Glomerular visceral epithelial cell (primary cell): ENCODE measurements around the gene IQCK.
"Not testable (repeated sequence)": the region's sequence is repeated elsewhere in the genome, so short reads cannot be mapped to it uniquely, and the experiment has no call there.

ENCODE experiments used
- DNase-seq: peaks from one replicate; pipeline ENCODE4 v3.0.0-alpha.2; 2016; ENCODE audit errors: extremely low spot score

The IQCK gene, protein sequence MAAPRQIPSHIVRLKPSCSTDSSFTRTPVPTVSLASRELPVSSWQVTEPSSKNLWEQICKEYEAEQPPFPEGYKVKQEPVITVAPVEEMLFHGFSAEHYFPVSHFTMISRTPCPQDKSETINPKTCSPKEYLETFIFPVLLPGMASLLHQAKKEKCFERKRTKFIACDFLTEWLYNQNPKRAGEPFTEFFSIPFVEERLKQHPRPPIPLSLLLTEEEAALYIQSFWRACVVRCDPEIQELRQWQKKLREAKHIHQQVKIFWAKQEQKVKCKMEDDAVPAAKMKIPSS

DNA sequence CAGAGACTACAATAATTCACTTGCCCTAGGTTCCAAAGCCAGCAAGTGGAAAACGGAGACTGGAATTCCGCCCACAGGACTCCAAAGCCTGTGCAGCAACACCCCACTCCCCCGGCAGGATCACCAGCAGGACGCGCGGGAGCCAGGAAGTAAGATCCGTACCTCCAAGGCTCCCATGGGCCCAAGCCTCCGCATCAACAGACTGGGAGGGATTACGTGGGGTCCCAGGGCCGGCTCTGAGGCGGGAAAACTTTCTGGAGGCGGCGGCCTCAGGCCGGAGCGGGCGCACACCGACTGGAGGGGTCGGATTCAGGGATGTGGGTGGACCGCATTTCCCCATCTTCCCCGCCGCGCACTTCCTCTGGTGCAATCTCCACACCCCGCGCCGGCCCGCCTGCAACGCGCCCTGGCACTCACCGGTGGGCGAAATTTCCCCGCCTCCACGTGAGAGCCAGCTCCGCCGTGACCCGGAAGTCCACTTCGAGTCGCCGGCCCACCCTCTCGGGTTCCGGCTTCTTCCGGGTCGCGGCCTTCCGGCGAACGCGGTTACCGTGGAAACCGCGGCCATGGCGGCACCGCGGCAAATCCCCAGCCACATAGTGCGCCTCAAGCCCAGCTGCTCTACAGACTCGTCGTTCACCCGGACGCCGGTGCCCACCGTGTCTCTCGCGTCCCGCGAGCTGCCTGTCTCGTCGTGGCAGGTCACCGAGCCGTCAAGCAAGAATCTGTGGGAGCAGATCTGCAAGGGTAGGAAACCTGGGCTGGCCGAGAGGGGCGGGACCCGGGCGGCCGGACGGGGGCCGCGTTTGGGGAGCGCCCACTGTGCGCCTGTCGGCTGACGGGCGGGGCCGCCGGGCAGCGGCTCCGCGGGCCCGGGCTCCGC lies at the start of gene IQCK, which contains the start of gene KNOP1:
TSS of gene IQCK (plus strand) at position 531 of the 883 bp plus-strand sequence. CDS start at position 567, 36 bp downstream.
TSS of gene KNOP1 (minus strand) at position 487 of the 883 bp plus-strand sequence. CDS start 3,192 bp downstream, outside the sequence.
- DNase-seq, result peak; percentile 90

DNA sequence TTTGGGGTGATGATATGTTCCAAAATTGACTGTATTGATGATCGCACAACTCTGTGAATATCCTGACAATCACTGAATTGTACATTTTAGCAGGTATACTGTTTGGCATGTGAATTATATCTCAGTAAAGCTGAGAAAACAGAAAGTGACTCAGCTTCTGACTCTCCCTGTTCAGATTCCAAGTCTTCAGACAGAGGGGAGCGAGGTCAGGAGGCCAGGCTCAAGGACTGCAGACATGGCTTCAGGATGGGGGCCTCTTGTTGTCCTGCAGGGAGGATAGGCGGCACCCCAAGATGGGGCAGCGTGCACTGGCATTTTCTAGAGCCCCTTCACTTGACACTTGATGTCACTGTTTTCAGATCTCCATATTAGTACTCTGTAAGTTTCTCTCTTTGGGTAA lies 45.7 kb upstream of the IQCK start:
- no peak for DNase-seq

DNA sequence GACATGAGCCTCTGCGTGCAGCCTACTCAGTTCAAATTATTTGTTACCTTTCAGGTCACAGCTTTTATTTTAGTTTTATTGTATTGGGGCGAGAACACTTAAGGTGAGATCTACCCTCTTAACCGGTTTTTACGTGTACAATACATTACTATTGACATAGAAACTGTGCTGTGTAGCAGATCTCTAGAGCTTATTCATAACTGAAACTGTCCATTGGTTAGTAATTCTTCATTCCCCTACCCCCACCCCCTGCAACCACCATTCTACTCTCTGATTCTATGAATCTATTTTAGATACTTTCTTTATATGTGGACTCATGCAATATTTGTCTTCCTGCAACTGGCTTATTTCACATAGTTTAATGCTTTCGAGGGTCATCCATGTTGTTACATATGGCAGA lies 43.6 kb upstream of the IQCK start:
- no peak for DNase-seq

DNA sequence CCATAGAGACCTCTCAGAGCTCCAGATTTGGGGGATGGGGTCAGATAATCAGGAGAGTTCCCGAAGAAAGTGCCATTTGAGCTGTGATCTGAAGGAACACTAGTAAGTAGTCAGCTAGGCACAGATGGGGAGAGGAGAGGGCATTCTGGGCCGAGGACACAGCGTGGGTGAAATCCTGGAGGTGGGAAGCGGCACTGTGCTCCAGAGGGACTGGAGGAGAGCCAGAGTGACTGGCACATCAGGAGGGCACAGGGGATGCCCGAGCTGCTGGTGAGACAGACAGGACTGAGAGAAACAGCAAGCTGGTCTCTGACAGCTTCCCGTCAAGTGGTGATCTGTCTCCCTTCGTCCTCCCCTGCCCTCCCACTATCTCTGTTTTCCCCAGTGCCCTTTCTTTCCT lies 40.7 kb upstream of the IQCK start:
- no peak for DNase-seq

DNA sequence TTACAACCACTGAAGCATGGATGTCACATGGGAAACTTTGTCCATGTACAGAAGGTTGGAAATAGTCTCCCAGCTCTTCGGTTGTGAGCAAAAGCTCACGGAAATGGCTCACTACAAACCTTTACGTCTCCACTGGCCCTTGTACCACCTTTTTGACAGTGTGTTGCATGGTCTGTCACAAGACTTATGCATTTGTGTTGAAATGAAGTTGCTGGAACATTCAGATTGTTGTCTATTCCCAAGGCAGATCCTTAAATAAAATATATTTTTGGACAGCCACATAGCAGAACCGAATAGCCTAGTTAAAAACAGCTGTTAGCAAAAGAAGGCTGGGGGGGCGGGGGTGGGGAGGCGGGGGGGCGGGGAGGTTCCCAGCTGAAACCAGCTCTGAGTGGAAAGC lies 39.3 kb upstream of the IQCK start:
- no peak for DNase-seq

DNA sequence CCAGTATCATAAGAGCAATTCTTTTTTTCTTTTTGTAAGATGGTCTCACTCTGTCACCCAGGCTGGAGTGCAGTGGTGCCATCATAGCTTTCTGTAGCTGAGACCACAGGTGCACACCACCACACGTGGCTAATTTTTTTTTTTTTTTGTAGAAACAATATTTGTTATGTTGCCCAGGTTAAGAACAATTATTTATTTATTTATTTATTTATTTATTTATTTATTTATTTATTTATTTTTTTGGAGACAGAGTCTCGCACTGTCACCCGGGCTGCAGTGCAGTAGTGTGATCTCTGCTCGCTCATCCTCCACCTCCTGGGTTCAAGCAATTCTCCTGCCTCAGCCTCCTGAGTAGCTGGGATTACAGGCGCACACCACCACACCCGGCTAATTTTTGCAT lies 38.8 kb upstream of the IQCK start:
- DNase-seq, result not testable (repeated sequence)

DNA sequence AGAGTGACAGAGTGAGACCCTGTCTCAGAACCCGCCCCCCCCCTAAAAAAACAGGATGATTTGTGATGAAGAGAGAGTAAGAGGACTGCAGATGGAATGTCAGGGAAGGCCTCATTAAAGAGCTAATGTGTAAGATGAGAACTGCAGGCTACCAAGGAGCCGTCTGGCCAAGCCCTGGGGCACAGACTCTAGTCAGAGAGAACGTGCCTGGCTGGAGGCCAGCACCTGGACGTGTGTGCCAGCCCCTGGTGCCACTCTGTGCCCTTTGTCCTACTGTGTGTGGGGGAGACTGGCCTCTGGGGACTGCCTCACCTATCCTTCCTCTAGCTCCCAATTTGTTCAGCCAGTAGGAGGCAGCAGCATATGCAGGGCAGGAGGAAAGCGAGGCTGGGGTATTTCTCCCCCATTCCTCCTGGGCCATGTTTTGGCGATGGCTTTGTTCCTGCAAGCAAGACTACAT lies 37.2 kb upstream of the IQCK start:
- DNase-seq, result no peak

DNA sequence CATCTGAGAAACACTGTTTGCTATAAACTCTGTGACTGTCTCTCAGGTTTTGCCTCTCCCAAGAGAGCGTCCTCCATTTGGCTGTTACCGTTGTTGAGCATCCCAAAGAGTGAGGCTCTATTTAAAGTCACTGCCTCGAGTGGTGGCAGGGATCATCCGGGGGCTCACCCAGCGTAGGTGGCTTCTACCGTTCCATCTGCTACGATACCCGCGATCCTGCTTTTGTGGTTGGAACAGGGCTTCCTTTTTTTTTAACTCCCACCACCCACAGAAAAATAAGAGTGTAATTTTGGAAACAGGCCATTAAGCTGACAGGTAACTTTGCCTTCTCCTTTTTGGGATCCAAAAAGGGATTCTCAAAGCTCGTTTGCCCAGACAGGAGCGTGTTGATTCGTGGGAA lies 36.4 kb upstream of the IQCK start:
- DNase-seq, result no peak

DNA sequence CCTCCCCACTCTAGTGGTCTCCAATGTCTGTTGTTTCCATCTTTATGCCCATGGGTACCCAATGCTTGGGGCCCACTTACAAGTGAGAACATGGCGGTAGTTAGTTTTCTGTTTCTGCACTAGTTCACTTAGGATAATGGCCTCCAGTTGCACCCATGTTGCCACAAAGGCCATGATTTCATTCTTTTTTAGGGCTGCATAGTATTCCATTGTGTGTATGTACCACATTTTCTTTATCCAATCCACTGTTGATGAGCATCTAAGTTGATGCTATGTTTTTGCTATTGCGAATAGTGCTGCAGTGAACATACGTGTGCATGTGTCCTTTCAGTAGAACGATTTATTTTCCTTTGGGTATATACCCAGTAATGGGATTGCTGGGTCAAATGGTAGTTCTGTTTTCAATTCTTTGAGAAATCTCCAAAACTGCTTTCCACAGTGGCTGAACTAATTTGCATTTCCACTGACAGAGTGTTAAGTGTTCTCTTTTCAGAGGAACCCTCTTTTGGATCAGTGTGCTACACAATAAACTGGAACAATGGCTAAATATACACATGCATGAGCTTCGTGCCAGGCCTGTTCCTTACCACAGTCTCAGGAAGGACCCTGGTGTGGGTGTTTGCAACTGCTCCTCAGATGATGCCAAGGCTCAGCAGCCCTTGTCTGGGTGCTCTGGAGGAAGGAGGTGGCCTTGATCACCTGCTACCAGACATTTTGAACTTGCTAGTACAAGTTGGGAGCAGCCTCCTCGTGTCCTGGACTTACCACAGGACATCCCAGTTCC lies 34.4 kb upstream of the IQCK start:
- DNase-seq, result no peak

DNA sequence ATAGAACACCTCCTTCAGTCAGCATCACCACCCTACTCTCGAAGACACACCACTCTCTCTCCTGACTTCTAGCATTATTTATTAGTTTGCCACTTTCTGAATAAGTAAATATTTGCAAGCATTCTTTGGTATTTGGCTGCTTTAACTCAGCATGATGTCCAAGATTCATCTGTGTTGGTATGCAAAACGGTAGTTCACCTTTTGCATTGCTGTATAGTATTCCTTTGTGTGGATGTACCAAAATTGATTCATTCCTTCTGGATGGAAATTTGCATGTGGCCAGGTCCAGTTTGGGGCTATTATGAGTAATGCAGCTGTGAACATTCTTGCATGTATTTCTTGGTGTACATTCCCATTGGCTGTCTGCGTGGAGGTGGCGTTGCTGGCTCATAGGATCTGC lies 32.9 kb upstream of the IQCK start:
- no peak for DNase-seq

DNA sequence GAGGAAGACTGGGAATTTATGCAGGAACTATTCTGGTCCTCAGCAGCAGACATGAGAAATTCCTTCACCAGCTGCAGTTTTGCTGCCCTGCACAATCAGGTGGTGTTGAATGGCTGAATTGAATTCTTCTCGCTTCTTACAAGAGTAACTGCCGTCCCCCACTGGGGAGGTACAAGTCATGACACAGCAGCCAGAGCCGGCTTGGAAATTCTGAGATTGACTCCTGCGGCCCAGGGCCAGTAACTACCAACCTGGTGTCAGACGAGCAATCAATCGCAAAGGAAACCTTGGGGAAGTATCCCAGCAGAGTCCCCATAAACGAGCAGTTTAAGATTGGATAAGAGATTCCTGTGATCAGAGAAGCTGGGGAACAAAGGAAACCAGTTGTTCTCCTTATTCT lies 30.8 kb upstream of the IQCK start:
- DNase-seq, result no peak

DNA sequence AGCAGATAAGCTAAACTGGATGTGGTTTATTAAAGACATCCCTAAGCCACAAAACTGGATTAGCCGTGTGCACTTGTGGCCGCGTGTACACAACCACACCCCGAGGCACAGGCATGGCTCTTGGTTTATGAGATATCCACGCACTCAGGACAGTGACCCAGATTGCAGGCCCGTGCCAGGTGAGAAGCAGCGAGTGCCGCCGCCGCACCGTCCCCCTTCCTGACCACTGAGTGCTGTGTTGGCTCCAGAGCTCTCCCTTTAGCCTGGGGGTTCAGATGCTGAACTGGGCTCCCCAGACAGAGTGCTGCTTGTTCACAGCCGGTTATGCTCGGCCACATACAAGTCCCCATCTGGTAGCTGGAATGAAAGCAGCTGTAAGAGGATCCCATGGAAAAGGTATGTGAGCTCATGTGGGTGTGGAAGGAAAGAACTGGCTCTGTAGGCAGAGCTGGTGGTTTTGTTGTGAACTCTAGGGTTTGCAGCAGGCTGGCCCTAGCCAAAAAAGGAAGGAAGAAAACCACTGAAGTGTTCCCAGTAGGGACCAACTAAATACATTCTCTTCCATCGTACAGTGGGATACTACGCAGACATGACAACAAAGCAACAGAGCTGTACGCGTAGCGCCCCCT lies 29.6 kb upstream of the IQCK start:
- no peak for DNase-seq

DNA sequence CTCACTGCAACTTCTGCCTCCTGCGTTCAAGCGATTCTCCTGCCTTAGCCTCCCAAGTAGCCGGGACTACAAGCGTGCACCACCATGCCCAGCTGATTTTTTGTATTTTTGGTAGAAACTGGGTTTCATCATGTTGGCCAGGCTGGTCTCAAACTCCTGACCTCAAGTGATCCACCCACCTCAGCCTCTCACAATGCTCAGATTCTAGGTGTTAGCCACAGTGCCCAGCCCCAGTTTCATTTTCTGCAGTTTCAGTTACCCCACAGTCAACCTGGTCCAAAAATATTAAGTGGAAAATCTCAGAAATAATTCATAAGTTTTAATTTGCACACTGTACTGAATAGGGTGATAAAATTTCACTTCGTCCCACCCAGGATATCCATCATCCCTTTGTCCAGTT lies 28.7 kb upstream of the IQCK start:
- DNase-seq, result no peak

DNA sequence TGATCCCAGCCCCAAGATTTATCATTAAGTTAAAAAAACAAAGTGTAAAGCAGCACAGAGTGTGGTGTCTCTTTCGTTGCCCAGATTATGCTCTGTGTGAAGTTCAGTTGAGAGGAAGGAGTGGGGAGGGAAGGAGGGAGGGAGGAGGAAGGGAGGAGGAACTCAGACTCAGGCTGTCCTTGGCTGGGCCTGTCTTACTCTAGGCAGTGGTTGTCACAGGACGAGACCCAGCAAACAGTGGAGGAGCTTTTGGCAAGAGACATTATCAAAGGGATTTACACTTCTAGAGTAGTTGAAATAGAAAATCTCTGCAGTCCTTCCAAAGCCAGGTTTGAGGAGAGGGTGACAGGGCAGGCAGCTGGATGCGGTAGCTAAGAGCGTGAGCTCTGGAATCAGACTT lies 27.9 kb upstream of the IQCK start:
- no peak for DNase-seq

DNA sequence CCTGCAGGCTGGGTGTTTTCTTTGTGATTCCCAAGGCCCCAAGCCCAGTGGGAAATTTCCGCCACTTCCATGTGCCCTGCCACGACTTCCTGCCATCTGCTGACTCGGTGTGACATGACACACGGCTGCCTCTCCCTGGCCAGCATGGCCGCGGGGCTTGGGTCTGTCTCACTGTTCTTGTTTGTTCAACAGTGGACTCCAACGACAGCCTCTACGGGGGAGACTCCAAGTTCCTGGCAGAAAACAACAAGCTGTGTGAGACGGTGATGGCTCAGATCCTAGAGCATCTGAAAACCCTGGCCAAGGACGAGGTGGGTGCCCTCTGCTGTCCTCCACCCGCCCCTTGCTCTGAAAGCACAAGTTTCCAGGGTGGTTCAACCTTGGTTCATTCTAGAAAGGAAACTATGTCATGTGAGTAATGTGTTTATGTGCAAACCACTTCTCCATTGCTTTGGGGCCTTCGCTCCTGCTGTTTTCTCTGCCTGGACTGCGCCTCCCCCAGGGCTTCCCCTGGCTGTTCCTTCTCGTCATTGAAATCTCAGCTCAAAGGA lies 26.8 kb upstream of the IQCK start:
- DNase-seq, result no peak

DNA sequence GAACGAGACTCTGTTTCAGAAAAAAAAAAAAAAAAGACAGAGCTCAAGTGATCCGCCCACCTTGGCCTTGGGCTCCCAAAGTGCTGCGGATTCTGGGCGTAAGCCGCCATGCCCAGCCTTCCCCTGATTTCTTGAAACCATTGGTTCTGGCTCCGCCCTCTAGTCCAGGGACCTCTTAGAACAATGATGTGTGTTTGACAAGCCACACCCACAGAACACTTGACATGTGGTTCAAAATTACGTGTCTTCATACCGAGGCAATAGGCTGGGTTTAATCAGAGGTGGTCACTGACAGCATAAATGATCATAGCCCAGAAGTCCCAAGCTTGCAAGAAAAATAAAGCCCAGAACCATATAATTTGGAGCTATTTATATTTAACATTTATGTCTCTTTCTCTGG lies 23.1 kb upstream of the IQCK start:
- DNase-seq, result no peak

DNA sequence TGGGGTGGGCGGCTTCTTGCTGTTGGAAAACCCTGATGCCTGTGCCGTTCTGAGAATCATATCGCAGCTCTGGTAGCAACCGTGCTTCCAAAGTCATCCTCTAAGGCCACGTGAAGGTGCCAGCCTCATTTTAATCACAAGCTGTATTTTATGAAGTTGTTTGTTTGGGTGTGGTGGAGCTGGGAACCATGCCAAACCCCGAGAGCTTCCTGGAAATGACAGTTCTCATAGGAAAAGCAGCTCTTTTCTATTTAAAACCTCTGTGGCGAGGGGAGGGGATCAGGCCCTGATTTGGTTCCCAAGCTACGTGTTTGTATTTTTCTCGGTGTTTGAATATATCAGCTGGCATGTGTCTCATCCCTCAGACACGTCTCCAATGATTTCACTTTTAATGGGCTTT lies 21.7 kb upstream of the IQCK start:
- DNase-seq, result peak; percentile 63

DNA sequence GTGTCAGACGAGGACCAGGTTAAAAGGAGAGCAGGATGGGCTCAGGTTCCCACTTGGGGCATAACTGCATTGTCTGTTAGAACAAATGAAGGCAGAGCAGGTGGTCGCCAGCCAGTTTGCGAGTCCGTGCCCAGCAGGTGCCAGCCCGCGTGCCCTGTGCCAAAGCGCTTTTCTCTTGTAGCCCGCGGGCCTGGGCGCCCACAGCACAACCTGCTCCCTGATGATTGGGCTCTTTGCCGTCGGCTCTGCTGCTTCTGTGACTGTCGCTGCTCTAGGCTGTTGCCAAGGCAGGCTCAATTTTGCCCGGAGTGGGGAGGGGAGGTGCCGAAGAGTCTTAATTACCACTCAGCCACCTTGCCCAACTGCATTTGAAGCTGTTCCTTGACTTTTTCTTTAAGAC lies 21.1 kb upstream of the IQCK start:
- DNase-seq, result no peak

DNA sequence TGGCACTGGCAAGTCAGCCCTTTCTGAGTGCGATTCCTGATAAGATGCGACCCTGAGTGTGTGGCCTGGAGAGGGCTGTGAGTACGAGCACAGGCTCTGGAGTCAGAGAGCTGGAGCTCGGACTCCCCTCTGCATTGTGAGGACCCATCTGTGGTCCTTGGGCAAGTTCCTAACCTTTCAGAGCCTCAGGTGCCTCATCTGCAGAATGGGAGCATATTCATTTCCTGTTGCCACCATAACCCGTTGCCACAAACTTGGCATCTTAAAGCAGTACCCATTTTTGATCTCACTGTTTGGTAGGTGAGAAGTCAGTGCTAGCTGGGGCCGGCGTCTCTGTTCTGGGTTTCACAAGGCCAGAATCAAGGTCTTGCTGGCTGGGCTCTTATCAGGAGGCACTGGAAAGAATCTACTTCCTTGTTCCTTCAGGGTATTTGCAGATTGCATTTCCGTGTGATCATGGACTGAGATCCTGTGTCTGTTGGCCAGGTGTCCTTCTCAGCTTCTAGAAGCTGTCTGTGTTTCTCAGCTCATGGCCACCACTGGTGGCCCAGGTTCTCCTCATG lies 20.2 kb upstream of the IQCK start:
- DNase-seq, result no peak

DNA sequence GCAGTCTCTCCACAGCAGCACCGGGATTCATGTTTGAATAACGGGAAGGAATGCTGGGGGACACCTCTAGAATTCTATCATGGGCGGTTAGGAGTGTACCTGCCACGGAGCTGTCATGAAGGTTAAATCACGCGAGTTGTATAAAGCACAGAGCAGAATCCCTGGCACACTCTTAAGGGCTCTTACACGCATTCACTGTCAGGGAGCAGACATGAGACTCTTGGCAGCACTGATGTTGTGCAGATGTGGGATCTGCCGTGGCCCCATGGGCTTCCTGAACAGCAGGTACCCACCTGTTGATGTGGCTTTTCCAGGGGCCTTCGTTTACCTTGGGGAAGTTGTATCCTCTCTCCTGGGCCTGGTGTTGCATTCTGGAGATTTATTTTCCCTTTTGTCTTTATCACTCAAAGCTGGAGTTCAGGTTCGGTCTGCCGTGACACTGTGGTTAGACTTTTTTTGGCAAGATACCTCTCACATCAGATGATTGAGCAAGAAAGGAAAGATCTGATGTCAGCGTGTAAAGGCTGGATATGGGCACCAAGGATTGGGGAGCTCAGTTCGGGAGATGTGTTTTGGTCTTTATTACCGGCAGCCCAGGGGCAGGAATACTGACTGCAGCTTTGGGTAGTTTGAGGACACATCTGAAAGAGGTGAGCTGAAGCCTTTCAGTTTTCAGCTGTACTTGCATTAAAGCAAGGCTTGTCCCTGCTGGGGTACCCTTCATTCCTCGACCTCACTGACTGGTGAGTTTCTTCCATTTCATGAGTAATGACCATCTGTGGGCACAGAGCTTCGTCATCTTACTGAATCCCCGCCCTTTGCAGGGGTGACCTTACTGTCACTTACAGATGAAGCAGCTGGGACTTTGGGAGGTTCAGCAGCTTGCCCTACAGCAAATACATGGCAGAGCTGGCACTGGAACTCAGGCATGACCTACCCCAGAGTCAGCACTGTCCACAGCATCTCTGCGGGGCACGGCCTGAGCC lies 19.3 kb upstream of the IQCK start:
- peak; percentile 57 for DNase-seq
